GM23248 (cell line): ENCODE results near the gene KAZN. TPM values are rescaled to one million over a fixed set of nuclear protein-coding genes. Genes with fewer than 3 reads are reported as not detected.

Source experiments
- DNase-seq: peaks from one replicate; pipeline ENCODE4 v3.0.0-alpha.2; 2015
- H2AFZ ChIP-seq: fragments of 200-600 bp; sonication (generic); 2 replicates; pipeline ENCODE4 v1.6.1; 2016; ENCODE audit warnings: antibody characterized with exemption
- H3F3A ChIP-seq: fragments of 200-600 bp; sonication (generic); 2 replicates; pipeline ENCODE4 v1.6.1; 2016; ENCODE audit warnings: mild to moderate bottlenecking, antibody characterized with exemption, mixed run types; ENCODE audit not compliant: insufficient read depth
- H3K27ac ChIP-seq: fragments of 200-600 bp; sonication (generic); 2 replicates; pipeline ENCODE4 v1.5.1; 2016; ENCODE audit warnings: mild to moderate bottlenecking
- H3K27me3 ChIP-seq: fragments of 200-600 bp; sonication (generic); replicated peaks from 2 replicates; pipeline ENCODE4 v1.6.1; 2016; ENCODE audit warnings: mild to moderate bottlenecking; ENCODE audit not compliant: insufficient read depth
- H3K36me3 ChIP-seq: fragments of 200-600 bp; sonication (generic); 2 replicates; pipeline ENCODE4 v1.6.1; 2016; ENCODE audit warnings: low read depth, mild to moderate bottlenecking
- H3K4me1 ChIP-seq: fragments of 200-600 bp; sonication (generic); 2 replicates; pipeline ENCODE4 v1.6.1; 2016; ENCODE audit warnings: mild to moderate bottlenecking; ENCODE audit not compliant: insufficient read depth
- H3K4me2 ChIP-seq: fragments of 200-600 bp; sonication (generic); one replicate; pipeline ENCODE4 v1.6.1; 2016; ENCODE audit warnings: mild to moderate bottlenecking; ENCODE audit not compliant: unreplicated experiment
- H3K4me3 ChIP-seq: fragments of 200-600 bp; sonication (generic); 2 replicates; pipeline ENCODE4 v1.5.1; 2016; ENCODE audit warnings: mild to moderate bottlenecking
- H3K79me2 ChIP-seq: fragments of 200-600 bp; sonication (generic); 2 replicates; pipeline ENCODE4 v1.6.1; 2016; ENCODE audit warnings: mild to moderate bottlenecking; ENCODE audit not compliant: insufficient read depth
- H3K9ac ChIP-seq: fragments of 200-600 bp; sonication (generic); 2 replicates; pipeline ENCODE4 v1.6.1; 2016; ENCODE audit warnings: mild to moderate bottlenecking
- H3K9me2 ChIP-seq: fragments of 200-600 bp; sonication (generic); 2 replicates; pipeline ENCODE4 v1.6.1; 2016; ENCODE audit warnings: mixed run types, mild to moderate bottlenecking, moderate library complexity; ENCODE audit not compliant: insufficient read depth
- H3K9me3 ChIP-seq: fragments of 200-600 bp; sonication (generic); one replicate; pipeline ENCODE4 v1.6.1; 2017; ENCODE audit warnings: low read depth
- H4K20me1 ChIP-seq: fragments of 200-600 bp; sonication (generic); 2 replicates; pipeline ENCODE4 v1.6.0; 2016; ENCODE audit not compliant: insufficient read depth
- EZH2 ChIP-seq: fragments of 200-600 bp; sonication (generic); IDR thresholded peaks from 2 replicates; pipeline ENCODE4 v1.6.1; 2018; ENCODE audit warnings: antibody characterized with exemption, mild to moderate bottlenecking; ENCODE audit not compliant: insufficient read depth, poor library complexity, severe bottlenecking
- EZH2phosphoT487 ChIP-seq: fragments of 200-600 bp; sonication (generic); IDR thresholded peaks from 2 replicates; pipeline ENCODE4 v1.6.1; 2018; ENCODE audit warnings: antibody characterized with exemption, moderate library complexity, mild to moderate bottlenecking, low read depth; ENCODE audit not compliant: insufficient read depth
- WGBS, 2 experiments: methylation state at CpG; one replicate each; pipeline ENCODE4 v1.1.6; 2015 to 2017; ENCODE audit warnings: low lambda C conversion rate in 2 of 2, low coverage in 1 of 2; ENCODE audit errors: missing lambda C conversion rate in 2 of 2; 5-methylcytosine and 5-hydroxymethylcytosine counted together
- in situ Hi-C: fragments of 300-500 bp; cut with MboI; formaldehyde crosslinking; loops from 2 replicates; pipeline ENCODE4 v1.15.0; 2020
- polyA plus RNA-seq: library from polyadenylated mRNA; unstranded; fragments of >200 nt; fragmentation: Nextera tagmentation; extraction: Ambion mirVana; gene quantifications from 2 replicates; pipeline ENCODE4 v1.2.1, GENCODE V29; 2016
- total RNA-seq: library from RNA; depleted of rRNA; stranded (reverse); fragments of >200 nt; shearing (Covaris generic); gene quantifications from 2 replicates; pipeline ENCODE4 v1.2.3, GENCODE V29; 2014

Gene KAZN
- total and polyA plus RNA-seq, 2 experiments from 2014 or later, result 4.9 to 7.2 TPM

DNA sequence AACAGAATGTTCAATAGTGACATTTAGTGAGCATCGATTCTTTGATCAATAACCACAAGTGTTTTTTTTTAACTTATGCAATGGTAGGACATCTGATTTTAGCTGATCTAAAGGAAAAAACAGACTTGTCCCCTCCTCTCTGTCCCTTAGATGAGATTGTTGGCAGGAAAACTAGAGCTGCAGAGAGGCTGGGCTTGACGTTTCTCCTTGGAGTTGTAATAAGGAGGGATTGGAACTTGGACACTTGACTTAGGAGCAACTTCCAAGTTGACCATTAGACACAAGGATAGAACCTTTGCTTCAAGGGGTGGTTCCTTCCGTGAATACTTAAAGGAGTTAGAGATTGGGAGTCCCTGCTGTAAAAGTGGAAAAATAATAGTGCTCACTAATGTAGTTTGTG is 49.9 kb downstream of the KAZN start:
- H3F3A ChIP-seq, result no peaks in the 10 kb centered on the region

DNA sequence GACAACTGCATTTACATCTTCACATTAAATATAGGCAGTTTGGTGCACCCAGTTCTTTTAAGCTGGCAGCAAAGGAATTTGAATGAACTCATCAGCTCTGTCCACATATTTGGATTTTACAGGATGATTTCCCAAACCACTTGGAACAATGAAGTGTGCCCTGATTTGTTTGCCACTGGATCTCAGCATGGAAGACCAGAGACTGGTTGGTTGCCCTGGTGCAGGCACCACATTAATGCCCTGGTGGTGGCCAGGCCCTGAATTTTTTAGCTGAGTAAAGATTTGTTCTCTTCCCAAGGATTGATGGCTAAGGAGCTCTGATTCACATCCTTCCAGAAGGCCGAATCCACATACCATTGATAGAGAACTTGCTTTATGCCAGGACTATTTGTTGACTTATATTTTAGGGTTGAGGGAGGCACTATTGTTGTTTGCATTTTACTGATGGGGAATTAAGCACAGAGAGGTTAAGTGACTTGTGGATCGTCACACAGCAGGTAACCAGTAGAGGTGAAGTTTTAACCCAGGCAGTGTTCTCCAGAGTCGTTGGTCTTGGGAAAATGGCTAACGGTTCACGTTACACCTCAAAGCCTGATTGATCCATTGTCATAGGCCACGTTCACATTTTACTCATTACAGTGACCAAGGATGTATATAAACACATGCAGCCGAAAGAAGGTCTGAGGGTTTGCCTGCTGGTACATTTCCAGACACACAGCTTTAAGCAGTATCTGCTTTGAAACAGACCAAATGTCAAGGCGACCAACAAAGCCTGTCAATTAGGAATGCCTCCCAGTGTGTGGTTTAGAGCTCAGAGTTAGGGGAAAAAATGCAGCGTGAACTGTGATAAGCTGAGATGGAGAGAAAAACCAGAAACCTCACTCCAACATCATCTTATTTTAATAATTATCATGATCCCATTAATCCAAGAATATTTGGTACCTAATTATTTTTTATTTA is 50.7 kb downstream of the KAZN start:
- Histone ChIP-seq H3K4me1 (no peaks in the 10 kb centered on the region), H3K27ac (no peak overlapping the region), H3F3A (no peaks in the 10 kb centered on the region), H3K36me3 (no peaks in the 10 kb centered on the region), H3K9me2 (no peaks in the 10 kb centered on the region), H3K27me3 (no peaks in the 10 kb centered on the region), H2AFZ (no peak overlapping the region), H3K79me2 (no peaks in the 10 kb centered on the region), H4K20me1 (no peaks in the 10 kb centered on the region), H3K4me3 (no peak overlapping the region), H3K9ac (no peak overlapping the region), H3K4me2 (no peak overlapping the region), H3K9me3 (no peaks in the 10 kb centered on the region)
- no peak for DNase-seq
- WGBS, 2 experiments, result 73% methylated on average over 9 of the region's 9 CpGs
- in situ Hi-C loops, result no loop called here
- no peak for TF ChIP-seq EZH2
- no peak for TF ChIP-seq EZH2phosphoT487

More for the DNA sequence above, 49.9 kb downstream of the KAZN start:
- no peak overlapping the region for H3K27ac ChIP-seq
- H3K4me2 ChIP-seq, result no peak overlapping the region
- no peaks in the 10 kb centered on the region for H3K27me3 ChIP-seq
- no peaks in the 10 kb centered on the region for H3K9me2 ChIP-seq
- no peak overlapping the region for H3K4me3 ChIP-seq
- no peaks in the 10 kb centered on the region for H3K9me3 ChIP-seq
- 3 to 9% methylated on average over 3 of the region's 3 CpGs for WGBS, 2 experiments
- H3K9ac ChIP-seq, result no peak overlapping the region
- TF ChIP-seq EZH2 (no peak), EZH2phosphoT487 (no peak)
- no peaks in the 10 kb centered on the region for H3K4me1 ChIP-seq
- in situ Hi-C loops, result no loop called here
- DNase-seq, result no peak
- H3K36me3 ChIP-seq, result no peaks in the 10 kb centered on the region
- no peak overlapping the region for H2AFZ ChIP-seq
- H3K79me2 ChIP-seq, result no peaks in the 10 kb centered on the region
- no peaks in the 10 kb centered on the region for H4K20me1 ChIP-seq

DNA sequence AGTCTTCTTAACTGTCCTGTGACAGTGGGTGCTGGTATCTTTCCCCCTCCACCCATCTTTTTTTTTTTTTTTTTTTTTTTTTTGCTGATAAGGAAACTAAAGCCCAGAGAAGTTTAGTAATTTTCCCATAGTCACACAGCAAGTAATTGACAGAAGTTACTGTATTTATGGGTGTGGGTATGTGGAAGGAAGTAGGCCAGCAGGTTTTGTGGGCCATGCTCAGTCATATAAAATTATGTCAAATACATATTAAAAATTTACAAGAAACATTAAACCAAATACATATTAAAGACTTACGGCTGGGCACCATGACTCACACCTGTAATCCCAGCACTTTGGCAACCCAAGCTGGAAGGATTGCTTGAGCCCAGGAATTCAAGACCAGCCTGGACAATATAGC is 51.5 kb downstream of the KAZN start:
- Histone ChIP-seq H3K79me2 (no peaks in the 10 kb centered on the region), H3K27me3 (no peaks in the 10 kb centered on the region), H4K20me1 (no peaks in the 10 kb centered on the region), H3K4me1 (no peaks in the 10 kb centered on the region), H3K36me3 (no peaks in the 10 kb centered on the region), H3K9ac (no peak overlapping the region), H3K4me3 (no peak overlapping the region), H2AFZ (no peak overlapping the region), H3K4me2 (no peak overlapping the region), H3K9me3 (no peaks in the 10 kb centered on the region), H3K27ac (no peak overlapping the region), H3F3A (no peaks in the 10 kb centered on the region), H3K9me2 (no peaks in the 10 kb centered on the region)
- no peak for TF ChIP-seq EZH2
- TF ChIP-seq EZH2phosphoT487, result no peak
- WGBS, 2 experiments, result 81 to 97% methylated on average over 1 of the region's 1 CpG
- in situ Hi-C loops, result no loop called here
- DNase-seq, result no peak

DNA sequence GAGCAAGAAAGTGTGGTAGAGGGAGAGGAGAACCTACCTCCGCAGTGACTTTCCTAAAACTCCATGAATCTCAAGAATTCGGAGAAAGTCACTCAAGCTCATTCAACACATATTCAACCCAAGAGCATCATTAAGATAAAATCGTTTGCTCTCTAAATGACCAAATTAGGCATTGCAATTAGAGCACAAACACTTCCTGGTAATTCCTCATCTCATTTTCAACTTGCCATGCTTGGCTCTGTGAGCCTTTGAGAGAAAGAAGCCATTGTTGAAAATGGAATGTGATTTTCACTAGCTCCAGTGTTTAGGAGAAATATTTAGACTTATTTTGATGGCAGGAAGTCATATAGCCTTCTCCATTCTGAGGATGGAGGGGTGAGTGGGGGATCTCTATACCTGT is 52.5 kb downstream of the KAZN start:
- no peaks in the 10 kb centered on the region for H3K9me3 ChIP-seq
- TF ChIP-seq EZH2phosphoT487 (no peak), EZH2 (no peak)
- H3K4me3 ChIP-seq, result no peak overlapping the region
- DNase-seq, result no peak
- no peaks in the 10 kb centered on the region for H3K36me3 ChIP-seq
- no peak overlapping the region for H3K4me2 ChIP-seq
- no peaks in the 10 kb centered on the region for H3K4me1 ChIP-seq
- no peaks in the 10 kb centered on the region for H3K9me2 ChIP-seq
- no peak overlapping the region for H3K9ac ChIP-seq
- in situ Hi-C loops, result no loop called here
- H4K20me1 ChIP-seq, result no peaks in the 10 kb centered on the region
- no peaks in the 10 kb centered on the region for H3K79me2 ChIP-seq
- 66 to 77% methylated on average over 3 of the region's 3 CpGs for WGBS, 2 experiments
- H3F3A ChIP-seq, result no peaks in the 10 kb centered on the region
- no peak overlapping the region for H3K27ac ChIP-seq
- H2AFZ ChIP-seq, result no peak overlapping the region
- no peaks in the 10 kb centered on the region for H3K27me3 ChIP-seq
